Neutrophil (primary cell): Measurements from ENCODE around the gene TACC2.

Source experiments
- H3K27ac ChIP-seq: fragments of 200-600 bp; sonication (generic); 2 replicates; pipeline ENCODE4 v1.5.1; 2016; ENCODE audit warnings: mild to moderate bottlenecking, moderate library complexity
- H3K27me3 ChIP-seq: fragments of 200-600 bp; sonication (generic); 2 replicates; pipeline ENCODE4 v1.6.0; 2016; ENCODE audit warnings: mild to moderate bottlenecking
- H3K36me3 ChIP-seq: fragments of 200-600 bp; sonication (generic); 2 replicates; pipeline ENCODE4 v1.5.1; 2017
- H3K4me1 ChIP-seq, 2 experiments: fragments of 200-600 bp in 1 of 2; sonication (generic) in 1 of 2; 1 replicate in 1 of 2; 2 replicates in 1 of 2; pipeline versions ENCODE4 v1.5.1 to v1.6.1; 2013 to 2016; ENCODE audit warnings: low read depth in 1 of 2, low read length in 1 of 2, mild to moderate bottlenecking in 1 of 2, moderate library complexity in 1 of 2; ENCODE audit not compliant: control insufficient read depth in 1 of 2, insufficient read depth in 1 of 2
- H3K4me3 ChIP-seq, 2 experiments: fragments of 200-600 bp in 1 of 2; sonication (generic) in 1 of 2; 1 replicate in 1 of 2; 2 replicates in 1 of 2; pipeline ENCODE4 v1.5.1; 2013 to 2016; ENCODE audit warnings: low read depth in 1 of 2, low read length in 1 of 2, mild to moderate bottlenecking in 1 of 2, moderate library complexity in 1 of 2
- H3K9me3 ChIP-seq: fragments of 200-600 bp; sonication (generic); 2 replicates; pipeline ENCODE4 v1.5.1; 2016
- TF ChIP-seq, protein P1 (sequence below): fragments of 200-600 bp; sonication (generic); IDR thresholded peaks from 2 replicates; pipeline ENCODE4 v1.5.1; 2016; ENCODE audit warnings: antibody characterized with exemption

TACC2 gene

DNA sequence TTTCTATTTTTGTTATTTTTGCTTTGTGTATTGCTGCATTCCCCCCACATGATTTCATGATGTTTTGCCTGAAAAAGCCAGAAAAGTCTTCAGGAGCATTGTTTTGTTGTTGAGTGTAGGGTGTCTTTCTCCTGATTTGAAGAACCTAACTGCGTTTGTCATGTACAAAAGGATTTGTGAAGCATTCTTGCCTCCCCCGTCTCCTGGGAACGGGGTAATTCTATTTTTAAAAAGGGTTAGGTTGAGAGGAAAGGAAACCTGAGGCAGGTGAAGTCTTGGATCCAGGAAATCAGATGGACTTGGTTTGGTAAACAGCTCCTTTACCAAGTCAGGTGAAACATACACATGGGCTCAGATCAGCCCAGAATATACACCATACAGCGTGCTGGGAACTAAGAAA is 256.2 kb downstream of the TACC2 start:
- H3K9me3 ChIP-seq: no peaks in the 10 kb centered on the region
- H3K4me1 ChIP-seq: no peaks in the 10 kb centered on the region
- no peak overlapping the region for H3K4me3 ChIP-seq
- no peaks in the 10 kb centered on the region for H3K36me3 ChIP-seq
- no peak overlapping the region for H3K27ac ChIP-seq
- peaks cover 10% of the 10 kb centered on the region for H3K27me3 ChIP-seq
- TF ChIP-seq, protein P1, sequence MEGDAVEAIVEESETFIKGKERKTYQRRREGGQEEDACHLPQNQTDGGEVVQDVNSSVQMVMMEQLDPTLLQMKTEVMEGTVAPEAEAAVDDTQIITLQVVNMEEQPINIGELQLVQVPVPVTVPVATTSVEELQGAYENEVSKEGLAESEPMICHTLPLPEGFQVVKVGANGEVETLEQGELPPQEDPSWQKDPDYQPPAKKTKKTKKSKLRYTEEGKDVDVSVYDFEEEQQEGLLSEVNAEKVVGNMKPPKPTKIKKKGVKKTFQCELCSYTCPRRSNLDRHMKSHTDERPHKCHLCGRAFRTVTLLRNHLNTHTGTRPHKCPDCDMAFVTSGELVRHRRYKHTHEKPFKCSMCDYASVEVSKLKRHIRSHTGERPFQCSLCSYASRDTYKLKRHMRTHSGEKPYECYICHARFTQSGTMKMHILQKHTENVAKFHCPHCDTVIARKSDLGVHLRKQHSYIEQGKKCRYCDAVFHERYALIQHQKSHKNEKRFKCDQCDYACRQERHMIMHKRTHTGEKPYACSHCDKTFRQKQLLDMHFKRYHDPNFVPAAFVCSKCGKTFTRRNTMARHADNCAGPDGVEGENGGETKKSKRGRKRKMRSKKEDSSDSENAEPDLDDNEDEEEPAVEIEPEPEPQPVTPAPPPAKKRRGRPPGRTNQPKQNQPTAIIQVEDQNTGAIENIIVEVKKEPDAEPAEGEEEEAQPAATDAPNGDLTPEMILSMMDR: no peak

DNA sequence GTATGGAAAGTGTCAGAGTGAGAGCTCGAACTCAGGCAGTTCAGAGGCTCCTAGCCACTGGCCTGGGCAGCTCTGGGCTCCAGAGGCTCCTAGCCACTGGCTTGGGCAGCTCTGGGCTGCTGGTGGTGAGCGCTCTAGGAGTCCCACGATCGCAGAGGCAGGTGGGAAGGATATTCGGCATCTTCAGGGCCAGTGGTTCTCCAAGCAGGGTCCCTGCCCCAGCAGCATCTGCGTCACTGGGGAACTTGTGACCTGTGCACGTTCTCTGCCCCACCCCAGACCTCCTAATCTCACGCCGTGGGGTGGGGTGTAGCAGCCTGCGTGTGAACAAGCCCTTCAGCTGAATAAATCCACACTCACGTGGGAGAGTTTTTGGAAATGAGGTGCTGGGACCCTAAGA is 256.9 kb downstream of the TACC2 start:
- Histone ChIP-seq H3K4me3 (no peak overlapping the region), H3K36me3 (no peaks in the 10 kb centered on the region), H3K9me3 (no peaks in the 10 kb centered on the region), H3K27ac (no peak overlapping the region), H3K27me3 (peaks cover 10% of the 10 kb centered on the region), H3K4me1 (no peaks in the 10 kb centered on the region)
- TF ChIP-seq, protein P1: no peak

DNA sequence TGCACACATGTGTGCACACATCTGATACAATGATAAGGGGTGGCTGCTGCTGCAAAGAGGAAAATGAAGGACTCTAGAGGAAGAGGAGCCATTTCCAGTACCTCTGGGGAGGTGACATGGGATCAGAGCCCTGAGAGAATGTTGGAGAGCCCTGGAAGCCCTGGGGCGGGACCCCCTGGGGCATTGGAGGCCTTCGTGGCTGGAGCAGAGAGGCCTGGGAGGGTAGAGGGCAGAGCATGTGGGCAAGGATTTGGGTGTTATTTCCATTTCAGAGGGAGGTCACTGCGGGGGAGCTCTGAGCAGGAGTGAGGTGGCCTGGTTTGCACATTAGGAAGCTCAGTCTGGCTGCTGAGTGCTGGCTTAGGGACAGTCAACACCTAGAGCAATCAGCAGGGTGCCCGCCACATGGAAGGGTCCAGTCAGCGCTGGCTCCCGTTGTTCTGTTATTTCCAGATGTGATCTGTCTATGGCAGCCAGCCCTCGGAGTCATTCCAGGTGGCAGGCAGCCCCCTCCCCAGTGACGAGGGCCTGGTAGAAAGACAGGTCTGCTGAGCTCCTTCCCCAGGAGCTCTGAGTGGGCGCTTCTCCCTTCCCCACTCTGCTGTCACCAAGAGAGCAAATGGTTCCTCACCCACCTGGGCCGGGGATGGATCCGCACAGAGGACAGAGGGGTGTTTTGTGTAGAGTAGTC is 258.0 kb downstream of the TACC2 start:
- H3K27ac ChIP-seq: no peak overlapping the region
- peaks cover 10% of the 10 kb centered on the region for H3K27me3 ChIP-seq
- H3K4me3 ChIP-seq: no peak overlapping the region
- TF ChIP-seq, protein P1: no peak
- no peaks in the 10 kb centered on the region for H3K36me3 ChIP-seq
- no peaks in the 10 kb centered on the region for H3K9me3 ChIP-seq
- no peaks in the 10 kb centered on the region for H3K4me1 ChIP-seq

DNA sequence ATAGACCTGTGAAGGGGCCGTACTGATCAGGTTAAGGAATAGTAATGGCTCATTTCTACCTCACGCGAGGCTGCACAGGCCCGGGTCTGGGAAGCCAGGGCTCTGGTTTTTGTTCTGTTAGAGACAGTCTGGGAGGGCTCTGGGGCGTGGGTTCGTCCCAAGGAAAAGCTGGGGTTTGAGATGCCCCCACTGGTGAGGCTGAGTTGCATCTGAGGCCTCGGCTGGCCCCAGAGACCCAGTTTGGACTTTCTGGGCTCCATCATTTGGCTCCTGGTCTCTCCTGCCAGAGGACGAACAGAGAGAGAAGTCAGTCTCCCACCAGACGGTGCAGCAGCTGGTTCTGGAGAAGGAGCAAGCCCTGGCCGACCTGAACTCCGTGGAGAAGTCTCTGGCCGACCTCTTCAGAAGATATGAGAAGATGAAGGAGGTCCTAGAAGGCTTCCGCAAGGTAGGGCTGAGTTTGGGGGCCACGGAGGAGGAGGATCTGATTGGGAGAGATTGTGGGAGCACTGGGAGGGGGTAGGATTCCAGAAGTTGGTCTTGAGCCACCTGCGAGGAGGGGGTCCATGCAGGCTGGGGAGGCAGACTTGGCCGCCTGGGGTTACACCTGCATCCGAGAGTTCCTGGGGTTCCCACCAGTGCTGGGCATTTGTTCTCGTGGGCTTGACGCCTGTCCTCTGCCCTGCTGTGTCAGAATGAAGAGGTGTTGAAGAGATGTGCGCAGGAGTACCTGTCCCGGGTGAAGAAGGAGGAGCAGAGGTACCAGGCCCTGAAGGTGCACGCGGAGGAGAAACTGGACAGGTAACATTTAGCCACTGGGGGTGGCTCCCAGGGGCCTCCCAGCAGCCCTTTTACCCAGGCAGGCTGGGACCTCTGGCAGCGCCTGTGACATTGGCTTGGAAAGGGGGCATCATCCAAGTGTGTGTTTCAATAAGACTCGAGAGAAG is 259.7 kb downstream of the TACC2 start:
- H3K36me3 ChIP-seq: no peaks in the 10 kb centered on the region
- no peak overlapping the region for H3K4me3 ChIP-seq
- no peak overlapping the region for H3K27ac ChIP-seq
- H3K9me3 ChIP-seq: no peaks in the 10 kb centered on the region
- peaks cover 10% of the 10 kb centered on the region for H3K27me3 ChIP-seq
- no peaks in the 10 kb centered on the region for H3K4me1 ChIP-seq
- TF ChIP-seq, protein P1: no peak

DNA sequence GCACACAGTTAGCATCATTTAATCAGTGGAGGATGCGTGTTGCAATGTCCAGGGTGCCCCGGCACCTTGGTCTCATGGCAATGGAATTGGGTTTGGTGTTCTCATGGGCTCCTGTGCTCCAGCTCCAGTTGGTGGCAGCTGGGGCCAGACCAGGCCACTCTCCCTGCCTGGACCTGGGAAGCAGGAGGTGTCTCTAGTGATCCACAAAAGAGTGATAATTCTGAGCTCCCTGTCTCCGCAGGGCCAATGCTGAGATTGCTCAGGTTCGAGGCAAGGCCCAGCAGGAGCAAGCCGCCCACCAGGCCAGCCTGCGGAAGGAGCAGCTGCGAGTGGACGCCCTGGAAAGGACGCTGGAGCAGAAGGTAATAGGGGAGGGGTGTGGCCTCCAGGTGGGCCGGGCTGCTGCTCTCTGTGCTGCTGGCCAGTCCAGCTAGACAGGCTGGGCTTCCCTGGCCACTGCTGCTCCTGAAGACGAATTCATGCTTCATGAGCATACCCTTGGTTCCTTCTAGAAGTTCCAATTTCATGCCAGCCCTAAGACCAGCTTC is 260.4 kb downstream of the TACC2 start:
- peaks cover 10% of the 10 kb centered on the region for H3K27me3 ChIP-seq
- no peak overlapping the region for H3K4me3 ChIP-seq
- H3K27ac ChIP-seq: no peak overlapping the region
- H3K9me3 ChIP-seq: no peaks in the 10 kb centered on the region
- H3K36me3 ChIP-seq: no peaks in the 10 kb centered on the region
- TF ChIP-seq, protein P1: no peak
- H3K4me1 ChIP-seq: no peaks in the 10 kb centered on the region
